ENCODE results near the gene CREB3L1. TPM values are rescaled to one million over a fixed set of nuclear protein-coding genes. Genes with fewer than 3 reads are reported as not detected.

The CREB3L1 gene, protein sequence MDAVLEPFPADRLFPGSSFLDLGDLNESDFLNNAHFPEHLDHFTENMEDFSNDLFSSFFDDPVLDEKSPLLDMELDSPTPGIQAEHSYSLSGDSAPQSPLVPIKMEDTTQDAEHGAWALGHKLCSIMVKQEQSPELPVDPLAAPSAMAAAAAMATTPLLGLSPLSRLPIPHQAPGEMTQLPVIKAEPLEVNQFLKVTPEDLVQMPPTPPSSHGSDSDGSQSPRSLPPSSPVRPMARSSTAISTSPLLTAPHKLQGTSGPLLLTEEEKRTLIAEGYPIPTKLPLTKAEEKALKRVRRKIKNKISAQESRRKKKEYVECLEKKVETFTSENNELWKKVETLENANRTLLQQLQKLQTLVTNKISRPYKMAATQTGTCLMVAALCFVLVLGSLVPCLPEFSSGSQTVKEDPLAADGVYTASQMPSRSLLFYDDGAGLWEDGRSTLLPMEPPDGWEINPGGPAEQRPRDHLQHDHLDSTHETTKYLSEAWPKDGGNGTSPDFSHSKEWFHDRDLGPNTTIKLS
- under 1 TPM; 0.07 to 0.37 (median 0.24) TPM for total RNA-seq
- long read RNA-seq = 0 reads

DNA sequence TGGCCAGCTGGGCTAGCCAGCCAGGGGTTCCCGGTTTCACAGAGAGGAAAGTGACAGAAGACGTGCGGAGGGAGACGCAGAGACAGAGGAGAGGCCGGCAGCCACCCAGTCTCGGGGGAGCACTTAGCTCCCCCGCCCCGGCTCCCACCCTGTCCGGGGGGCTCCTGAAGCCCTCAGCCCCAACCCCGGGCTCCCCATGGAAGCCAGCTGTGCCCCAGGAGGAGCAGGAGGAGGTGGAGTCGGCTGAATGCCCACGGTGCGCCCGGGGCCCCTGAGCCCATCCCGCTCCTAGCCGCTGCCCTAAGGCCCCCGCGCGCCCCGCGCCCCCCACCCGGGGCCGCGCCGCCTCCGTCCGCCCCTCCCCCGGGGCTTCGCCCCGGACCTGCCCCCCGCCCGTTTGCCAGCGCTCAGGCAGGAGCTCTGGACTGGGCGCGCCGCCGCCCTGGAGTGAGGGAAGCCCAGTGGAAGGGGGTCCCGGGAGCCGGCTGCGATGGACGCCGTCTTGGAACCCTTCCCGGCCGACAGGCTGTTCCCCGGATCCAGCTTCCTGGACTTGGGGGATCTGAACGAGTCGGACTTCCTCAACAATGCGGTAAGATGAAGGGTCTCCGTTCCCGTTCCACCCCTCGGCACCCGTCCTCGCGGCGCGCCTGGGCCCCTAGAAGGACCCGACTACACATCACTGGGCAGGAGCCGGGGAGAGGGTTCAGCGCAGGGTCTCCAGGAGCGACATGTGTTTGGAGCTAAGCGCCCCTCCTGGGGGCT is at the start of gene CREB3L1:
CREB3L1 (plus strand) TSS at position 41 of the 765 bp plus-strand sequence; CDS start at position 491, 450 bp downstream.
- Histone ChIP-seq H3K27me3 (peaks cover 0 to 22% of the 10 kb centered on the region in 2 donors), H3K36me3 (no peaks in the 10 kb centered on the region), H3K4me3 (peak within 1 kb of the TSS; percentile 16 to 21 (median 18)), H3K9me3 (no peaks in the 10 kb centered on the region), H3K27ac (no peak within 1 kb of the TSS), H3K4me1 (peaks cover 0 to 49% (median 15%) of the 10 kb centered on the region in 4 donors)
- DNase-seq (no peak), ATAC-seq (no peak)
- WGBS (ENCODE audit: insufficient coverage, low coverage, low lambda C conversion rate, missing lambda C conversion rate) = 3% methylated on average over 6 of the region's 61 CpGs
- intact Hi-C loops (cut with DNase I) = no loop called here
- TF ChIP-seq, protein P1, sequence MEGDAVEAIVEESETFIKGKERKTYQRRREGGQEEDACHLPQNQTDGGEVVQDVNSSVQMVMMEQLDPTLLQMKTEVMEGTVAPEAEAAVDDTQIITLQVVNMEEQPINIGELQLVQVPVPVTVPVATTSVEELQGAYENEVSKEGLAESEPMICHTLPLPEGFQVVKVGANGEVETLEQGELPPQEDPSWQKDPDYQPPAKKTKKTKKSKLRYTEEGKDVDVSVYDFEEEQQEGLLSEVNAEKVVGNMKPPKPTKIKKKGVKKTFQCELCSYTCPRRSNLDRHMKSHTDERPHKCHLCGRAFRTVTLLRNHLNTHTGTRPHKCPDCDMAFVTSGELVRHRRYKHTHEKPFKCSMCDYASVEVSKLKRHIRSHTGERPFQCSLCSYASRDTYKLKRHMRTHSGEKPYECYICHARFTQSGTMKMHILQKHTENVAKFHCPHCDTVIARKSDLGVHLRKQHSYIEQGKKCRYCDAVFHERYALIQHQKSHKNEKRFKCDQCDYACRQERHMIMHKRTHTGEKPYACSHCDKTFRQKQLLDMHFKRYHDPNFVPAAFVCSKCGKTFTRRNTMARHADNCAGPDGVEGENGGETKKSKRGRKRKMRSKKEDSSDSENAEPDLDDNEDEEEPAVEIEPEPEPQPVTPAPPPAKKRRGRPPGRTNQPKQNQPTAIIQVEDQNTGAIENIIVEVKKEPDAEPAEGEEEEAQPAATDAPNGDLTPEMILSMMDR (IDR thresholded peaks at IDR 0.05) = no peak
- TF ChIP-seq POLR2A (IDR thresholded peaks at IDR 0.05) = no peak

DNA sequence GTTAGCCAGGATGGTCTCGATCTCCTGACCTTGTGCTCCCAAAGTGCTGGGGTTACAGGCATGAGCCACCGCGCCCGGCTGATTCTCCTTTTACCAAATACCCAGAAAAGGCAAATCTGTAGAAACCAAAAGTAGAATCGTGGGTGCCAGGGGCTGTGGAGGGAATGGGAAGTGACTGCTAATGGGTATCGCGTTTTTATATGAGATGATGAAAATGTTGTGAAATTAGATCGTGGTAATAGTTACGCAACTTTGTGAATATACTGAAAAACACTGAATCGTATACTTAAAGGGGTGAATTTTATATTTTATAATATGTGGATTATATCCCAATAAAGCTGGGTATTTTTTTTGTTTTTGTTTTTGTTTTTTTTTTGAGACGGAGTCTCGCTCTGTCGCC is 48.2 kb upstream of the CREB3L1 start:
- TF ChIP-seq, protein P1 (IDR thresholded peaks at IDR 0.05) = no peak
- TF ChIP-seq POLR2A (IDR thresholded peaks at IDR 0.05) = no peak
- 75% methylated on average over 11 of the region's 13 CpGs for WGBS (ENCODE audit: insufficient coverage, low coverage, low lambda C conversion rate, missing lambda C conversion rate)
- intact Hi-C loops (cut with DNase I) = no loop called here
- H3K4me1 ChIP-seq = no peaks in the 10 kb centered on the region
- no peaks in the 10 kb centered on the region for H3K9me3 ChIP-seq
- H3K36me3 ChIP-seq = no peaks in the 10 kb centered on the region
- no peak overlapping the region for H3K27ac ChIP-seq
- ATAC-seq = no peak
- no peaks in the 10 kb centered on the region for H3K27me3 ChIP-seq
- DNase-seq = no peak
- no peak overlapping the region for H3K4me3 ChIP-seq

DNA sequence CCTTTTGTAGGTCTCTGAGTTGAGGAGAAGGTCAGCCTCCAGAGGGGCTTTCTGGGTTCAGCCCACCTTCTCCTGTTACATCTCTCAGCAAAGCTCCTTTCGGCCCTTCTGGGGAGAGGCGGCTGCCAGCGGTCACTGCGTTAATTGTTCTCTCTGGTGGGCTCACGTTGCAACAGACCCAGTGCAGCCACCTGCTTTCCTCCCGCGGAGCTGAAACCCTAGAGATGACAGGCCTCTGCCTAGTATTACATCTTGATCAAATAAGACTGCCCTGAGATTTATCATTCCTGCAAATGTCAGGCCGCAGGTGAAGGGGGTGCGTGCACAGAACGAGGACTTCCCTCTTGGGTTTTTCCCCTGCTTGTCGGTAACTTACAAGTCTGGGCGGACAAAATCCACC is 43.2 kb upstream of the CREB3L1 start:
- no peak for TF ChIP-seq POLR2A (IDR thresholded peaks at IDR 0.05)
- TF ChIP-seq, protein P1 (IDR thresholded peaks at IDR 0.05) = no peak
- H3K4me3 ChIP-seq = no peak overlapping the region
- H3K36me3 ChIP-seq = no peaks in the 10 kb centered on the region
- WGBS (ENCODE audit: insufficient coverage, low coverage, low lambda C conversion rate, missing lambda C conversion rate) = 63% methylated on average over 4 of the region's 12 CpGs
- H3K9me3 ChIP-seq = no peaks in the 10 kb centered on the region
- peaks cover 0 to 18% (median 4%) of the 10 kb centered on the region in 4 donors for H3K4me1 ChIP-seq
- H3K27me3 ChIP-seq = peaks cover 0 to 24% of the 10 kb centered on the region in 2 donors
- H3K27ac ChIP-seq = no peak overlapping the region
- intact Hi-C loops (cut with DNase I) = no loop called here
- DNase-seq (no peak), ATAC-seq (no peak)

DNA sequence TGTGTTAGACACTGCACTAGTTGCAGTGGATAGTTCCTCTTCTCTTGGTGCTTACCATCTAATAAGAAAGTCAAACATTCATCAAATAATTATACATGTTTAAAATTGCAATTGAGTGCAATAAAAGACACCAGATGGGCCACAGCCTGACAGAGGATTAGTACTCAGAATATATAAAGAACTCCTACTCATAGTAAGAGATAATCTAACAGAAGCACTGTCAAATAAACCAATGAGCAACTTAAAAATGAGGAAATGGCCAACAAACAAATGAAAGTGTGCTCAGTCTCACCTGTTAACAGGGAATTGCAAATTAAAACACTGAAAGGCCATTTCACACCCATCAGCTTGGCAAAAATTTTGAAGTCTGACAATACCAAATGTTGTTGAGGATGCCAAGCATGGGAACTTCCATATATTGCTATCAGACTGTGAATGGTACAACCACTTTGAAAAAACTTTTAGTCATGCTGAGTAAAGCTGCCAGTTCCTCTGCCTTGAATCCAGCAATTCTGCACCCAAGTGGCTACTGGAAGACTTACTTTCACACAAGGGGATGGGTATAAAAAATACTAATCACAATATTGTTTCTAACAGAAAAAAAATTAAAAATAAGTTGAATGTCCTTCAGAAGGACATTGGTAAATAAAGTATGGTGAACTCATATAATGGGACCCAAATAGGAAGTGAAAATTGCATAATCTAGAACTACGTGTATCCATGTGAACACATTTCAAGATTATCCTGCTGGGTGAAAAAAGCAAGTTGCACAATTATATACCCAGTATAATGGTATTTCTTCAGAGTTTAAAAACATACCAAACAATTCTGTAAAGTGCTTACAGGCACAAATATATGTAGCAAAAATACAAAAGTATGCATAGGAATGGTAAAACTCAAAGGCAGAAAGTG is 41.4 kb upstream of the CREB3L1 start:
- 8% methylated on average over 1 of the region's 1 CpG for WGBS (ENCODE audit: insufficient coverage, low coverage, low lambda C conversion rate, missing lambda C conversion rate)
- intact Hi-C loops (cut with DNase I) = loop anchor here in 1 of 2 donors (5.0 kb wide), 1 partner anchor 81 kb away; no protein-coding TSS in a partner anchor
- H3K9me3 ChIP-seq = no peaks in the 10 kb centered on the region

More for the DNA sequence above, 41.4 kb upstream of the CREB3L1 start:
- TF ChIP-seq POLR2A (IDR thresholded peaks at IDR 0.05) = no peak
- H3K4me1 ChIP-seq = peaks cover 0 to 18% (median 4%) of the 10 kb centered on the region in 4 donors
- no peak overlapping the region for H3K4me3 ChIP-seq
- H3K27me3 ChIP-seq = peaks cover 0 to 24% of the 10 kb centered on the region in 2 donors
- no peak for ATAC-seq
- H3K27ac ChIP-seq = no peak overlapping the region
- DNase-seq = no peak
- H3K36me3 ChIP-seq = no peaks in the 10 kb centered on the region

Data from right lobe of liver (tissue), 6 donors.